A549 (cell line): Measurements from ENCODE around the gene ADGRD1.

ENCODE experiments used
- BHLHE40 ChIP-seq: IDR thresholded peaks from 2 replicates; pipeline ENCODE4 v1.6.1; 2012; ENCODE audit warnings: low read depth, low read length, inconsistent platforms
- CBX2 ChIP-seq: fragments of 200-600 bp; sonication (generic); IDR thresholded peaks from 2 replicates; pipeline ENCODE4 v1.6.1; 2016; ENCODE audit warnings: low read depth, mild to moderate bottlenecking, borderline replicate concordance
- CEBPB ChIP-seq, 2 experiments: fragments of >200 bp in 1 of 2; sonication (Bioruptor Twin) in 1 of 2; formaldehyde crosslinking in 1 of 2; IDR thresholded peaks; 2 replicates each; pipeline ENCODE4 v1.6.1; 2012 to 2016
- EP300 ChIP-seq, 2 experiments: fragments of >200 bp; sonication (Bioruptor Twin); formaldehyde crosslinking; IDR thresholded peaks; 2 replicates in 1 of 2; 3 replicates in 1 of 2; pipeline ENCODE4 v1.6.1; 2016 to 2017
- ESRRA ChIP-seq: fragments of 150-350 bp; IDR thresholded peaks from 2 replicates; pipeline ENCODE4 v1.6.1; 2014; ENCODE audit warnings: mild to moderate bottlenecking, low read length, borderline replicate concordance
- GATA3 ChIP-seq: IDR thresholded peaks from 2 replicates; pipeline ENCODE4 v1.6.1; 2012; ENCODE audit warnings: borderline replicate concordance
- JUN ChIP-seq, 2 experiments: fragments of >200 bp; sonication (Bioruptor Twin); formaldehyde crosslinking; IDR thresholded peaks; 2 replicates in 1 of 2; 3 replicates in 1 of 2; pipeline ENCODE4 v1.6.1; 2016 to 2017
- POLR2A ChIP-seq: IDR thresholded peaks from 2 replicates; pipeline ENCODE4 v1.6.1; 2012; ENCODE audit warnings: mild to moderate bottlenecking, low read length
- SREBF2 ChIP-seq: fragments of 450-650 bp; IDR thresholded peaks from 2 replicates; pipeline ENCODE4 v1.6.1; 2014; ENCODE audit warnings: mild to moderate bottlenecking, moderate library complexity
- TF ChIP-seq, protein P1 (sequence below): fragments of 150-350 bp; IDR thresholded peaks from 2 replicates; pipeline ENCODE4 v1.6.1; 2014; ENCODE audit warnings: low read depth, mild to moderate bottlenecking, low read length
- TF ChIP-seq, protein P2 (sequence below): fragments of >200 bp; sonication (Bioruptor Twin); formaldehyde crosslinking; IDR thresholded peaks from 3 replicates; pipeline ENCODE4 v1.5.1; 2016
- TF ChIP-seq, protein P3 (sequence below): fragments of 200-600 bp; sonication (generic); IDR thresholded peaks from 2 replicates; pipeline ENCODE4 v1.6.1; 2016; ENCODE audit warnings: antibody characterized with exemption, mild to moderate bottlenecking, moderate library complexity

DNA sequence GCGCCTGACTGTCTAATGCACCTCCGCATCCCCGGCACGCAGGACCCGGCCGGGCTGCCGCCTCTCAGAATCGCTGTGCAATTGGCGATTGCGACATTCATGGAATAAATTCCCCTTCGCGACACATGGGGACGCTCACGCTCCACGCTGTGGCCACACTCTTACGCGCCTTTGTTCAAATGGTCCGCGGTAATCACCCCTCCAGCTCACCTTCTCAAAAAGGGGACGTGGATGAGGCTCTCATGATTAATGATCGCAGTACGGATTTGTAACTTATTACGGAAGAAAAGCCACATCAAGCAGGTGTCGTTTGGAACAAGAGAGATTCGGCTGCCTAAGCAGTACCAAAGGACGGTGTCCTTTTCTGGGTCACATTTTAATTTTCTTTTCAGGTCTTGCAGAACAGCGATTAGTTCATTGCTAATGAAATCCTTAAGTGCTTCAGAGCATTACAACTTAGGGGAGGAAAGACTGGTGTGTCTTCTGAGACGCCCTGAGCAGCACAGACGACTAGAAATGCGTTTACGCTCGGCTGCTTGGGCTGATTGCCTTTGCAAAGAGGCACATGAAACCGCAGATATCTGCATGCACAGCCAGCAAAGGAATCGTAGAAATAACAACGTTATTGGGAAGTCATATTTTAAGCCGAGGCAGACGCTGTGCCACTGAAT lies 37.3 kb upstream of the ADGRD1 start:
- TF ChIP-seq BHLHE40 (no peak), POLR2A (no peak), ESRRA (no peak), CEBPB (IDR thresholded peaks at IDR 0.05) (peak; percentile 95 to 99), GATA3 (no peak), SREBF2 (no peak), EP300 (IDR thresholded peaks at IDR 0.05) (no peak), CBX2 (no peak), JUN (IDR thresholded peaks at IDR 0.05) (no peak)
- TF ChIP-seq, protein P1, sequence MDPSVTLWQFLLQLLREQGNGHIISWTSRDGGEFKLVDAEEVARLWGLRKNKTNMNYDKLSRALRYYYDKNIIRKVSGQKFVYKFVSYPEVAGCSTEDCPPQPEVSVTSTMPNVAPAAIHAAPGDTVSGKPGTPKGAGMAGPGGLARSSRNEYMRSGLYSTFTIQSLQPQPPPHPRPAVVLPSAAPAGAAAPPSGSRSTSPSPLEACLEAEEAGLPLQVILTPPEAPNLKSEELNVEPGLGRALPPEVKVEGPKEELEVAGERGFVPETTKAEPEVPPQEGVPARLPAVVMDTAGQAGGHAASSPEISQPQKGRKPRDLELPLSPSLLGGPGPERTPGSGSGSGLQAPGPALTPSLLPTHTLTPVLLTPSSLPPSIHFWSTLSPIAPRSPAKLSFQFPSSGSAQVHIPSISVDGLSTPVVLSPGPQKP = no peak
- TF ChIP-seq, protein P2, sequence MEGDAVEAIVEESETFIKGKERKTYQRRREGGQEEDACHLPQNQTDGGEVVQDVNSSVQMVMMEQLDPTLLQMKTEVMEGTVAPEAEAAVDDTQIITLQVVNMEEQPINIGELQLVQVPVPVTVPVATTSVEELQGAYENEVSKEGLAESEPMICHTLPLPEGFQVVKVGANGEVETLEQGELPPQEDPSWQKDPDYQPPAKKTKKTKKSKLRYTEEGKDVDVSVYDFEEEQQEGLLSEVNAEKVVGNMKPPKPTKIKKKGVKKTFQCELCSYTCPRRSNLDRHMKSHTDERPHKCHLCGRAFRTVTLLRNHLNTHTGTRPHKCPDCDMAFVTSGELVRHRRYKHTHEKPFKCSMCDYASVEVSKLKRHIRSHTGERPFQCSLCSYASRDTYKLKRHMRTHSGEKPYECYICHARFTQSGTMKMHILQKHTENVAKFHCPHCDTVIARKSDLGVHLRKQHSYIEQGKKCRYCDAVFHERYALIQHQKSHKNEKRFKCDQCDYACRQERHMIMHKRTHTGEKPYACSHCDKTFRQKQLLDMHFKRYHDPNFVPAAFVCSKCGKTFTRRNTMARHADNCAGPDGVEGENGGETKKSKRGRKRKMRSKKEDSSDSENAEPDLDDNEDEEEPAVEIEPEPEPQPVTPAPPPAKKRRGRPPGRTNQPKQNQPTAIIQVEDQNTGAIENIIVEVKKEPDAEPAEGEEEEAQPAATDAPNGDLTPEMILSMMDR = peak; percentile 92
- TF ChIP-seq, protein P3, sequence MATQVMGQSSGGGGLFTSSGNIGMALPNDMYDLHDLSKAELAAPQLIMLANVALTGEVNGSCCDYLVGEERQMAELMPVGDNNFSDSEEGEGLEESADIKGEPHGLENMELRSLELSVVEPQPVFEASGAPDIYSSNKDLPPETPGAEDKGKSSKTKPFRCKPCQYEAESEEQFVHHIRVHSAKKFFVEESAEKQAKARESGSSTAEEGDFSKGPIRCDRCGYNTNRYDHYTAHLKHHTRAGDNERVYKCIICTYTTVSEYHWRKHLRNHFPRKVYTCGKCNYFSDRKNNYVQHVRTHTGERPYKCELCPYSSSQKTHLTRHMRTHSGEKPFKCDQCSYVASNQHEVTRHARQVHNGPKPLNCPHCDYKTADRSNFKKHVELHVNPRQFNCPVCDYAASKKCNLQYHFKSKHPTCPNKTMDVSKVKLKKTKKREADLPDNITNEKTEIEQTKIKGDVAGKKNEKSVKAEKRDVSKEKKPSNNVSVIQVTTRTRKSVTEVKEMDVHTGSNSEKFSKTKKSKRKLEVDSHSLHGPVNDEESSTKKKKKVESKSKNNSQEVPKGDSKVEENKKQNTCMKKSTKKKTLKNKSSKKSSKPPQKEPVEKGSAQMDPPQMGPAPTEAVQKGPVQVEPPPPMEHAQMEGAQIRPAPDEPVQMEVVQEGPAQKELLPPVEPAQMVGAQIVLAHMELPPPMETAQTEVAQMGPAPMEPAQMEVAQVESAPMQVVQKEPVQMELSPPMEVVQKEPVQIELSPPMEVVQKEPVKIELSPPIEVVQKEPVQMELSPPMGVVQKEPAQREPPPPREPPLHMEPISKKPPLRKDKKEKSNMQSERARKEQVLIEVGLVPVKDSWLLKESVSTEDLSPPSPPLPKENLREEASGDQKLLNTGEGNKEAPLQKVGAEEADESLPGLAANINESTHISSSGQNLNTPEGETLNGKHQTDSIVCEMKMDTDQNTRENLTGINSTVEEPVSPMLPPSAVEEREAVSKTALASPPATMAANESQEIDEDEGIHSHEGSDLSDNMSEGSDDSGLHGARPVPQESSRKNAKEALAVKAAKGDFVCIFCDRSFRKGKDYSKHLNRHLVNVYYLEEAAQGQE = no peak
